ENCODE measurements around the gene IBA57.
"Not testable (repeated sequence)": the region's sequence is repeated elsewhere in the genome, so short reads cannot be mapped to it uniquely, and the experiment has no call there.

Gene IBA57

GRCh38 chr1:228171221-228171891 is 5.8 kb downstream of the IBA57 start:
- H3K27ac ChIP-seq (ENCODE audit: low read depth in 2 of 2, low read length in 2 of 2): no peak overlapping the region
- H3K27me3 ChIP-seq (ENCODE audit: control insufficient read depth in 2 of 2, insufficient read depth in 2 of 2, low read length in 2 of 2): no peaks in the 10 kb centered on the region

GRCh38 chr1:228172591-228173527 is 7.3 kb downstream of the IBA57 start:
- Histone ChIP-seq H3K4me1 (ENCODE audit: control insufficient read depth in 2 of 2, insufficient read depth in 2 of 2, low read length in 2 of 2) (no peaks in the 10 kb centered on the region), H3K27me3 (ENCODE audit: control insufficient read depth in 2 of 2, insufficient read depth in 2 of 2, low read length in 2 of 2) (no peaks in the 10 kb centered on the region), H3K27ac (ENCODE audit: low read depth in 2 of 2, low read length in 2 of 2) (no peak overlapping the region), H3K36me3 (ENCODE audit: control insufficient read depth in 2 of 2, insufficient read depth in 2 of 2, low read length in 2 of 2) (peaks cover 2 to 4% of the 10 kb centered on the region in 2 donors), H3K4me3 (ENCODE audit: low read length in 2 of 2) (no peak overlapping the region), H3K9me3 (ENCODE audit: control insufficient read depth in 2 of 2, low read length in 2 of 2) (no peaks in the 10 kb centered on the region), H3K9ac (ENCODE audit: low read depth in 1 of 2, low read length in 2 of 2) (no peak overlapping the region)

More at GRCh38 chr1:228171221-228171891, 5.8 kb downstream of the IBA57 start:
- no peak overlapping the region for H3K9ac ChIP-seq (ENCODE audit: low read depth in 1 of 2, low read length in 2 of 2)
- peaks cover 2 to 4% of the 10 kb centered on the region in 2 donors for H3K36me3 ChIP-seq (ENCODE audit: control insufficient read depth in 2 of 2, insufficient read depth in 2 of 2, low read length in 2 of 2)
- H3K4me1 ChIP-seq (ENCODE audit: control insufficient read depth in 2 of 2, insufficient read depth in 2 of 2, low read length in 2 of 2): peaks cover 6% of the 10 kb centered on the region in 2 donors
- no peaks in the 10 kb centered on the region for H3K9me3 ChIP-seq (ENCODE audit: control insufficient read depth in 2 of 2, low read length in 2 of 2)
- H3K4me3 ChIP-seq (ENCODE audit: low read length in 2 of 2): no peak overlapping the region

DNA sequence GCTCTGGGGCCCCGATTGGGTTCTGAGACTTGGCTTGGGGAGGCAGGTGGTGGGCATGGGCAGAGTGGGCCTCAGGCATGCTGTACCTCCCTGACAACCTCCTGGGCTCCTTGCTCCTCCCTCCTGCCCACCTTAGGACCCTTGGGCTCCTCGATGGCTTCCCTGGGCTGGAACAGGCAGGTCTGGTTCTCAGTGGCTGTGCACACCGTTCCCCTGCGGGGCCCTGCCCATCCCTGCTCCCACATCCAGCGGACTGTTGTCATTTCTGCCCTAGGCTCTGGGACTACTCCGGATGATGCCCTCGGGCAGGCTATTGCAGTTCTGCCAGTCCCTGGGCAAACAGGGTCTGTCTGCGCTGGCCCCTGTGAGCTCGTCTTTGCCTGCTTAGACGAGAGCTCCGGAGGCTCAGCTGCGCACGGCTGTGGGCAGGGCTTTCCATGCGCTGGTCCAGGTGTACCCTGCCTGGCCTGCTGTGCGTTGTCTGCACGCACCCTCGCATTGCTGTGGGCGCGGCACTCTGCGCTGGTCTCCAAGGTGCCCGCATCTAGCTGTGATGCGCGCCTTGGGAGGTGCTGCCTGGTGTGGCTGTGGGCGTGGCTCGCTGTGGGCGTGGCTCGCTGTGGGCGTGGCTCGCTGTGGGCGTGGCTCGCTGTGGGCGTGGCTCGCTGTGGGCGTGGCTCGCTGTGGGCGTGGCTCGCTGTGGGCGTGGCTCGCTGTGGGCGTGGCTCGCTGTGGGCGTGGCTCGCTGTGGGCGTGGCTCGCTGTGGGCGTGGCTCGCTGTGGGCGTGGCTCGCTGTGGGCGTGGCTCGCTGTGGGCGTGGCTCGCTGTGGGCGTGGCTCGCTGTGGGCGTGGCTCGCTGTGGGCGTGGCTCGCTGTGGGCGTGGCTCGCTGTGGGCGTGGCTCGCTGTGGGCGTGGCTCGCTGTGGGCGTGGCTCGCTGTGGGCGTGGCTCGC is 8.2 kb downstream of the IBA57 start:
- H3K27me3 ChIP-seq (ENCODE audit: control insufficient read depth in 2 of 2, insufficient read depth in 2 of 2, low read length in 2 of 2); H3K36me3 ChIP-seq (ENCODE audit: control insufficient read depth in 2 of 2, insufficient read depth in 2 of 2, low read length in 2 of 2); H3K4me1 ChIP-seq (ENCODE audit: control insufficient read depth in 2 of 2, insufficient read depth in 2 of 2, low read length in 2 of 2); H3K4me3 ChIP-seq (ENCODE audit: low read length in 2 of 2); H3K9ac ChIP-seq (ENCODE audit: low read depth in 1 of 2, low read length in 2 of 2); H3K9me3 ChIP-seq (ENCODE audit: control insufficient read depth in 2 of 2, low read length in 2 of 2); H3K27ac ChIP-seq (ENCODE audit: low read depth in 2 of 2, low read length in 2 of 2): not testable (repeated sequence)

DNA sequence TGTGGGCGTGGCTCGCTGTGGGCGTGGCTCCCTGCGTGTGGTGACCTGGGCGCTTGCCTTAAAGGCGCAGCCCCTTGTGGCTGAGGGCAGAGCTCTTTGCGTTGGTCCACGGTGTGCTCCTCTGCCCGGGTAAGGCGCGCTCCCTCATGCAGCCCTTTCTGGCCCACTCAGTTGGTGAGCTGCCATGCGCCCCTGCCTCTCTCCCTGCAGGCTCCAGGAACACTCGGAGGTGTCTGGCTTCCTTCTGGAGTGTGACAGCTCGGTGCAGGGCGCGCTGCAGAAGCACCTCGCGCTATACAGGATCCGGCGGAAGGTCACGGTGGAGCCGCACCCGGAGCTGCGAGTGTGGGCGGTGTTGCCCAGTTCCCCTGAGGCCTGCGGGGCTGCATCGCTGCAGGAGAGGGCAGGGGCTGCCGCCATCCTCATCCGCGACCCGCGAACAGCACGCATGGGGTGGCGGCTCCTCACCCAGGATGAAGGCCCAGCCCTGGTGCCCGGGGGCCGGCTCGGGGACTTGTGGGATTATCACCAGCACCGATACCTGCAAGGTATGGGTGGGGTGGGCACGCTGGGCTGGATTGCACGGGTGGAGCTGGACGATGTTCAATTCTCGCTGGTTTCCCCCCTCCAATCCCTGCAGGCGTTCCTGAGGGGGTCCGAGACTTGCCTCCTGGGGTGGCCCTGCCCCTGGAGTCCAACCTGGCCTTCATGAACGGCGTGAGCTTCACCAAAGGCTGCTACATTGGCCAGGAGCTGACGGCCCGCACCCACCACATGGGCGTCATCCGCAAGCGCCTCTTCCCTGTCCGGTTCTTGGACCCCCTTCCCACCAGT is 9.1 kb downstream of the IBA57 start:
- Histone ChIP-seq H3K27me3 (ENCODE audit: control insufficient read depth in 2 of 2, insufficient read depth in 2 of 2, low read length in 2 of 2) (no peaks in the 10 kb centered on the region), H3K27ac (ENCODE audit: low read depth in 2 of 2, low read length in 2 of 2) (no peak overlapping the region), H3K4me1 (ENCODE audit: control insufficient read depth in 2 of 2, insufficient read depth in 2 of 2, low read length in 2 of 2) (no peaks in the 10 kb centered on the region), H3K9me3 (ENCODE audit: control insufficient read depth in 2 of 2, low read length in 2 of 2) (no peaks in the 10 kb centered on the region), H3K4me3 (ENCODE audit: low read length in 2 of 2) (no peak overlapping the region), H3K36me3 (ENCODE audit: control insufficient read depth in 2 of 2, insufficient read depth in 2 of 2, low read length in 2 of 2) (peaks cover 0 to 4% of the 10 kb centered on the region in 2 donors), H3K9ac (ENCODE audit: low read depth in 1 of 2, low read length in 2 of 2) (no peak overlapping the region)

DNA sequence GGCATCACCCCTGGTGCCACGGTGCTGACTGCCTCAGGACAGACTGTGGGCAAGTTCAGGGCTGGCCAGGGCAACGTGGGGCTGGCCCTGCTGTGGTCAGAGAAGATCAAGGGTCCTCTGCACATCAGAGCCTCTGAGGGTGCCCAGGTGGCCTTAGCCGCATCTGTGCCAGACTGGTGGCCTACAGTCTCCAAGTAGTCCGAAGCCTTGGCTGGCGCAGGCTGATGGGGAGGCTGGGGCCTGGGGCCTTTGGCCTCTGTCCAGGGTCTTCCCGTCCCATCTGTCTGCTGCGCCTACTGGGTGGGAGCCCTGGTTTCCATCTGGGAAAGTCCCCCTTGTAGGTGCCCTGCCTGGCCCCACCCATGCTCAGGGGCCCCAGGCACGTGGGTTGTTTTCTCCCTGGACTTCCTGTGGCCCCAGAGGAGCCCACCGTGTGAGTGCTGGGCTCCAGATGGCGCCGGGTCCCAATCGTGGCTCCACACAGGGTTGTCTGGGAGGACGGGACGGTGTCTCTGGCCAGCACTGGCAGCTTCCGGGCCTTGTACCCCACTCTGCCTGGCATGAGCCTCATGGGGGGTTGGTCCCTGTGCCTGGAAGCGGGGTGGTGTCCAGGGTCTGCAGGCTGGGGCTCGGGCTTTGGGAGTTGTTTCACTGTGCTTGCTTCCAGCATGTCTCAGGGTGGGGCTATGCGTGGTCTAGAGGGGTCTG is 9.9 kb downstream of the IBA57 start:
- no peak overlapping the region for H3K9ac ChIP-seq (ENCODE audit: low read depth in 1 of 2, low read length in 2 of 2)
- H3K27me3 ChIP-seq (ENCODE audit: control insufficient read depth in 2 of 2, insufficient read depth in 2 of 2, low read length in 2 of 2): no peaks in the 10 kb centered on the region
- H3K27ac ChIP-seq (ENCODE audit: low read depth in 2 of 2, low read length in 2 of 2): no peak overlapping the region
- peaks cover 0 to 4% of the 10 kb centered on the region in 2 donors for H3K36me3 ChIP-seq (ENCODE audit: control insufficient read depth in 2 of 2, insufficient read depth in 2 of 2, low read length in 2 of 2)
- no peaks in the 10 kb centered on the region for H3K9me3 ChIP-seq (ENCODE audit: control insufficient read depth in 2 of 2, low read length in 2 of 2)
- no peak overlapping the region for H3K4me3 ChIP-seq (ENCODE audit: low read length in 2 of 2)
- H3K4me1 ChIP-seq (ENCODE audit: control insufficient read depth in 2 of 2, insufficient read depth in 2 of 2, low read length in 2 of 2): no peaks in the 10 kb centered on the region

DNA sequence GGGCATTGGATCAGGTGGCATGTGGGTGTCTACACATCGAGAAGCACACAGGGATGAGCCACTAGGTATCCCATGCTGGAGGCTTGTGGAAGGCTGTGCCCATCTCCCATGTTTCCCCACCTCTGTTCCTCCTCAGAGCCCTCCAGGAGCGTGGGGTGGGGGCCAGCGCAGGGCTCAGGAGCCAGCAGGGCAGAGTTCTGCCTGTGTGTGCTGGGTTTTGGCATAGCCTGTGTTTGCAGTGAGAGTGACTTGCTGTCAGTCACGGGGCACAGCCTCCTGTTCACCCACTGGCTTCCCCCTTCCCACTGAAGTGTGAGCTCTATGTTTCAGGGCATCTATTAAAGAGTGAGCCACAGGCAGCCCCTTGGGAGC is 10.4 kb downstream of the IBA57 start:
- Histone ChIP-seq H3K4me3 (ENCODE audit: low read length in 2 of 2) (no peak overlapping the region), H3K9me3 (ENCODE audit: control insufficient read depth in 2 of 2, low read length in 2 of 2) (no peaks in the 10 kb centered on the region), H3K27me3 (ENCODE audit: control insufficient read depth in 2 of 2, insufficient read depth in 2 of 2, low read length in 2 of 2) (no peaks in the 10 kb centered on the region), H3K36me3 (ENCODE audit: control insufficient read depth in 2 of 2, insufficient read depth in 2 of 2, low read length in 2 of 2) (peaks cover 0 to 4% of the 10 kb centered on the region in 2 donors), H3K27ac (ENCODE audit: low read depth in 2 of 2, low read length in 2 of 2) (no peak overlapping the region), H3K4me1 (ENCODE audit: control insufficient read depth in 2 of 2, insufficient read depth in 2 of 2, low read length in 2 of 2) (no peaks in the 10 kb centered on the region), H3K9ac (ENCODE audit: low read depth in 1 of 2, low read length in 2 of 2) (no peak overlapping the region)

- no peaks in the 10 kb centered on the region for H3K27me3 ChIP-seq (ENCODE audit: control insufficient read depth in 2 of 2, insufficient read depth in 2 of 2, low read length in 2 of 2)
- H3K27ac ChIP-seq (ENCODE audit: low read depth in 2 of 2, low read length in 2 of 2): no peak overlapping the region
- no peak overlapping the region for H3K4me3 ChIP-seq (ENCODE audit: low read length in 2 of 2)
- no peaks in the 10 kb centered on the region for H3K4me1 ChIP-seq (ENCODE audit: control insufficient read depth in 2 of 2, insufficient read depth in 2 of 2, low read length in 2 of 2)
- H3K9ac ChIP-seq (ENCODE audit: low read depth in 1 of 2, low read length in 2 of 2): no peak overlapping the region
- H3K9me3 ChIP-seq (ENCODE audit: control insufficient read depth in 2 of 2, low read length in 2 of 2): no peaks in the 10 kb centered on the region
- H3K36me3 ChIP-seq (ENCODE audit: control insufficient read depth in 2 of 2, insufficient read depth in 2 of 2, low read length in 2 of 2): peaks cover 0 to 4% of the 10 kb centered on the region in 2 donors
These were observed 11.0 kb downstream of the IBA57 start for GRCh38 chr1:228176461-228177182.

GRCh38 chr1:228177183-228177475 is 11.5 kb downstream of the IBA57 start:
- Histone ChIP-seq H3K27me3 (ENCODE audit: control insufficient read depth in 2 of 2, insufficient read depth in 2 of 2, low read length in 2 of 2) (no peaks in the 10 kb centered on the region), H3K4me1 (ENCODE audit: control insufficient read depth in 2 of 2, insufficient read depth in 2 of 2, low read length in 2 of 2) (no peaks in the 10 kb centered on the region), H3K9ac (ENCODE audit: low read depth in 1 of 2, low read length in 2 of 2) (no peak overlapping the region), H3K36me3 (ENCODE audit: control insufficient read depth in 2 of 2, insufficient read depth in 2 of 2, low read length in 2 of 2) (peaks cover 0 to 4% of the 10 kb centered on the region in 2 donors), H3K9me3 (ENCODE audit: control insufficient read depth in 2 of 2, low read length in 2 of 2) (no peaks in the 10 kb centered on the region), H3K27ac (ENCODE audit: low read depth in 2 of 2, low read length in 2 of 2) (no peak overlapping the region), H3K4me3 (ENCODE audit: low read length in 2 of 2) (no peak overlapping the region)
